Loucy (cell line): Measurements from ENCODE around the gene LRIG1.

ENCODE experiments used
- EZH2phosphoT487 ChIP-seq: fragments of 200-600 bp; IDR thresholded peaks from 2 replicates; pipeline ENCODE4 v1.6.1; 2018; ENCODE audit warnings: antibody characterized with exemption, mild to moderate bottlenecking, moderate library complexity, borderline replicate concordance
- TF ChIP-seq, protein P1 (sequence below): fragments of 200-600 bp; sonication (generic); conservative IDR thresholded peaks from 2 replicates; pipeline ENCODE4 v1.5.1; 2014; ENCODE audit warnings: mild to moderate bottlenecking, antibody characterized with exemption, low read length

DNA sequence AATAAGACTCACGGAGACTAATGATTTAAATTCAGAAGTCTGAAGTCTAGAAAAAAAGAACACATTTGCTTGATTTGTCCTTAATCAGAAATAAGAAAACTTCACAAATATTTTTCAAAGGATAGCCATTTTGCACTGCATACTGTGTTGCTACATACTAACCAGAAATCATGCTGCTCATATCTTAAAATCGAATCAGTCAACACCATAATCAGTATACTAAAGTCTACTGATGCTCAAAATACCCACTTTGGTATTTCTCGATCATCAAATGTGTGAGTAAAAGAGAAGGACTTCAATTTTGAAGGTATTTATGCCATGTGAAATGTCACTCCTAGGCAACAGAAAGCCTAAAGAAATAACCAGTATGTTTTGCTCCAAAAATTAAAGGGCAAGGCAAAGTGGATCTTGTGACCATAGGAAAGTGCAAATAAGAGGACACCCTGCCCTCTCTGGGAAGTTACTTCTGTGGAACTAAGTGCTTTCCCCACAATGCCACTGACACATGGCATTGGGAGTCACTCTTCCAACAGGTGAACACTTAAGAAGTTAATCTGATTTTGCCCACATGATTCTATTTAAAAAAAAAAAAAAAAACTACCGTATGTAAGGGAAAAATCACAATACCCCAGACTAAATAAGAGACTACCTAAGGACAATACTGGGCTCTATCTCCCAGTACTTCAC, 2.7 kb downstream of the LRIG1 start:
- TF ChIP-seq, protein P1, sequence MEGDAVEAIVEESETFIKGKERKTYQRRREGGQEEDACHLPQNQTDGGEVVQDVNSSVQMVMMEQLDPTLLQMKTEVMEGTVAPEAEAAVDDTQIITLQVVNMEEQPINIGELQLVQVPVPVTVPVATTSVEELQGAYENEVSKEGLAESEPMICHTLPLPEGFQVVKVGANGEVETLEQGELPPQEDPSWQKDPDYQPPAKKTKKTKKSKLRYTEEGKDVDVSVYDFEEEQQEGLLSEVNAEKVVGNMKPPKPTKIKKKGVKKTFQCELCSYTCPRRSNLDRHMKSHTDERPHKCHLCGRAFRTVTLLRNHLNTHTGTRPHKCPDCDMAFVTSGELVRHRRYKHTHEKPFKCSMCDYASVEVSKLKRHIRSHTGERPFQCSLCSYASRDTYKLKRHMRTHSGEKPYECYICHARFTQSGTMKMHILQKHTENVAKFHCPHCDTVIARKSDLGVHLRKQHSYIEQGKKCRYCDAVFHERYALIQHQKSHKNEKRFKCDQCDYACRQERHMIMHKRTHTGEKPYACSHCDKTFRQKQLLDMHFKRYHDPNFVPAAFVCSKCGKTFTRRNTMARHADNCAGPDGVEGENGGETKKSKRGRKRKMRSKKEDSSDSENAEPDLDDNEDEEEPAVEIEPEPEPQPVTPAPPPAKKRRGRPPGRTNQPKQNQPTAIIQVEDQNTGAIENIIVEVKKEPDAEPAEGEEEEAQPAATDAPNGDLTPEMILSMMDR: no peak
- TF ChIP-seq EZH2phosphoT487: no peak
